H1 (cell line): ENCODE results near the gene TBC1D22A. TPM values are rescaled to one million over a fixed set of nuclear protein-coding genes. Genes with fewer than 3 reads are reported as not detected.

Experiments used
- CTCF ChIA-PET: fragments of 300-600 bp; sonication (Branson Sonifier 250); formaldehyde crosslinking; loops from one replicate; lab custom pipeline; 2021; ENCODE audit not compliant: partially characterized antibody; lab: Charles Lee
- POLR2A ChIA-PET: fragments of 300-600 bp; sonication (Branson Sonifier 250); formaldehyde crosslinking; loops from one replicate; lab custom pipeline; 2021; ENCODE audit warnings: inconsistent platforms; ENCODE audit not compliant: partially characterized antibody; lab: Charles Lee
- DNase-seq, 2 experiments: peaks; one replicate each; pipeline versions ENCODE4 v3.0.0 to v3.0.0-alpha.2; 2010 to 2022; ENCODE audit warnings: low spot score in 2 of 2, low read depth in 1 of 2, mixed read lengths in 1 of 2
- FAIRE-seq: peaks from 2 replicates; lab custom pipeline; 2011; peaks lifted over from hg19 to GRCh38; lab: Jason Lieb, UNC
- H2AFZ ChIP-seq: 2 replicates; pipeline ENCODE4 v1.8.1; 2012; ENCODE audit warnings: low read length, inconsistent platforms
- H2AK5ac ChIP-seq: 2 replicates; pipeline ENCODE4 v1.6.1; 2013; ENCODE audit warnings: low read depth, low read length
- H2BK120ac ChIP-seq: replicated peaks from 2 replicates; pipeline ENCODE3; 2013; ENCODE audit warnings: low read depth, low read length, inconsistent platforms
- H2BK12ac ChIP-seq: 2 replicates; pipeline ENCODE4 v1.6.1; 2013; ENCODE audit warnings: low read depth, low read length
- H2BK15ac ChIP-seq: 2 replicates; pipeline ENCODE4 v1.6.1; 2013; ENCODE audit warnings: low read length
- H2BK20ac ChIP-seq: 2 replicates; pipeline ENCODE4 v1.6.1; 2013; ENCODE audit warnings: low read length
- H2BK5ac ChIP-seq: 2 replicates; pipeline ENCODE4 v1.6.1; 2013; ENCODE audit warnings: low read depth, low read length
- H3K14ac ChIP-seq: 2 replicates; pipeline ENCODE4 v1.6.1; 2013; ENCODE audit warnings: inconsistent platforms; ENCODE audit not compliant: insufficient read length
- H3K18ac ChIP-seq: 2 replicates; pipeline ENCODE4 v1.6.1; 2013; ENCODE audit warnings: low read length; ENCODE audit errors: extremely low read depth
- H3K23ac ChIP-seq: 2 replicates; pipeline ENCODE4 v1.6.1; 2013; ENCODE audit warnings: inconsistent platforms; ENCODE audit not compliant: insufficient read length
- H3K23me2 ChIP-seq: 2 replicates; pipeline ENCODE4 v1.6.1; 2013; ENCODE audit warnings: low read depth, low read length
- H3K27ac ChIP-seq: 2 replicates; pipeline ENCODE4 v1.6.1; 2011; ENCODE audit warnings: low read depth, low read length, inconsistent platforms
- H3K27me3 ChIP-seq, 4 experiments: replicated peaks in 1 of 4; 1 replicate in 1 of 4; 2 replicates in 3 of 4; pipeline versions ENCODE4 v1.6.1 to v1.8.1; 2011 to 2013; ENCODE audit warnings: low read length in 3 of 4, mild to moderate bottlenecking in 3 of 4, inconsistent platforms in 2 of 4, mixed read lengths in 2 of 4, moderate library complexity in 1 of 4; ENCODE audit not compliant: control insufficient read depth in 3 of 4, insufficient read depth in 3 of 4; ENCODE audit errors: extremely low read depth in 1 of 4
- H3K36me3 ChIP-seq, 4 experiments: 2 replicates each; pipeline versions ENCODE4 v1.6.1 to v1.8.1; 2011 to 2013; ENCODE audit warnings: mild to moderate bottlenecking in 4 of 4, low read length in 3 of 4, moderate library complexity in 2 of 4, control low read depth in 1 of 4, inconsistent platforms in 1 of 4; ENCODE audit not compliant: insufficient read depth in 4 of 4, control insufficient read depth in 2 of 4
- H3K4ac ChIP-seq: replicated peaks from 2 replicates; pipeline ENCODE3; 2013; ENCODE audit warnings: low read length, low read depth, mixed read lengths, inconsistent platforms; ENCODE audit not compliant: insufficient read length
- H3K4me1 ChIP-seq, 4 experiments: replicated peaks in 1 of 4; 1 replicate in 1 of 4; 2 replicates in 3 of 4; pipeline versions ENCODE4 v1.6.1 to v1.8.1; 2011 to 2013; ENCODE audit warnings: low read length in 3 of 4, inconsistent platforms in 2 of 4, mixed read lengths in 1 of 4; ENCODE audit not compliant: insufficient read depth in 4 of 4, control insufficient read depth in 3 of 4
- H3K4me2 ChIP-seq, 2 experiments: 2 replicates each; pipeline versions ENCODE4 v1.6.1 to v1.8.1; 2011 to 2013; ENCODE audit warnings: low read depth in 2 of 2, low read length in 2 of 2, control low read depth in 1 of 2, inconsistent platforms in 1 of 2, mild to moderate bottlenecking in 1 of 2; ENCODE audit not compliant: insufficient read depth in 1 of 2
- H3K4me3 ChIP-seq, 4 experiments: fragments of 200-600, 300-600 bp in 1 of 4; sonication (generic), shearing (Covaris generic), sonication (Bioruptor Twin) in 1 of 4; 2 replicates each; pipeline versions ENCODE4 v1.5.1 to v1.8.1; 2011 to 2016; ENCODE audit warnings: low read length in 4 of 4, low read depth in 3 of 4, control low read depth in 2 of 4, inconsistent platforms in 2 of 4, mild to moderate bottlenecking in 2 of 4, mixed read lengths in 1 of 4, moderate library complexity in 1 of 4; ENCODE audit not compliant: insufficient read depth in 2 of 4; ENCODE audit errors: extremely low read depth in 1 of 4
- H3K56ac ChIP-seq: replicated peaks from 2 replicates; pipeline ENCODE3; 2013; ENCODE audit warnings: low read depth, mild to moderate bottlenecking, mixed read lengths, low read length, inconsistent platforms; ENCODE audit not compliant: insufficient read length
- H3K79me1 ChIP-seq: 2 replicates; pipeline ENCODE4 v1.6.1; 2013; ENCODE audit warnings: low read depth, low read length, control low read depth
- H3K79me2 ChIP-seq, 2 experiments: 2 replicates each; pipeline versions ENCODE4 v1.6.1 to v1.8.1; 2012 to 2013; ENCODE audit warnings: low read length in 2 of 2, mild to moderate bottlenecking in 2 of 2, inconsistent platforms in 1 of 2; ENCODE audit not compliant: insufficient read depth in 2 of 2, control insufficient read depth in 1 of 2
- H3K9ac ChIP-seq, 4 experiments: replicated peaks in 1 of 4; 1 replicate in 1 of 4; 2 replicates in 3 of 4; pipeline versions ENCODE4 v1.6.1 to v1.8.1; 2011 to 2013; ENCODE audit warnings: low read depth in 3 of 4, low read length in 3 of 4, control low read depth in 2 of 4, mild to moderate bottlenecking in 2 of 4, moderate library complexity in 2 of 4, inconsistent platforms in 1 of 4; ENCODE audit errors: extremely low read depth in 1 of 4
- H3K9me3 ChIP-seq, 2 experiments: 2 replicates each; pipeline versions ENCODE4 v1.6.1 to v1.8.1; 2012 to 2013; ENCODE audit warnings: mild to moderate bottlenecking in 2 of 2, moderate library complexity in 2 of 2, control low read depth in 1 of 2, inconsistent platforms in 1 of 2, low read depth in 1 of 2, low read length in 1 of 2, mixed read lengths in 1 of 2; ENCODE audit not compliant: insufficient read depth in 2 of 2
- H4K20me1 ChIP-seq, 2 experiments: replicated peaks in 1 of 2; 2 replicates each; pipeline versions ENCODE3 to v1.8.1; 2011 to 2013; ENCODE audit warnings: inconsistent platforms in 2 of 2, low read length in 2 of 2, mild to moderate bottlenecking in 1 of 2; ENCODE audit not compliant: insufficient read depth in 2 of 2, control insufficient read depth in 1 of 2
- H4K5ac ChIP-seq: 2 replicates; pipeline ENCODE4 v1.6.1; 2013; ENCODE audit warnings: low read length, low read depth, mixed read lengths, inconsistent platforms; ENCODE audit not compliant: insufficient read length
- H4K8ac ChIP-seq: 2 replicates; pipeline ENCODE4 v1.8.0; 2013; ENCODE audit warnings: mild to moderate bottlenecking, moderate library complexity, low read length, inconsistent platforms; ENCODE audit not compliant: insufficient read depth; ENCODE audit errors: extremely low read depth
- H4K91ac ChIP-seq: replicated peaks from 2 replicates; pipeline ENCODE3; 2013; ENCODE audit warnings: low read length, mixed read lengths, inconsistent platforms; ENCODE audit not compliant: insufficient read length
- ATF3 ChIP-seq: IDR thresholded peaks from 2 replicates; pipeline ENCODE4 v1.6.1; 2011; ENCODE audit warnings: low read depth, mild to moderate bottlenecking, low read length; ENCODE audit not compliant: insufficient read depth
- CBX8 ChIP-seq: fragments of 300-800, 300-1000 bp; sonication (generic); IDR thresholded peaks from 2 replicates; pipeline ENCODE4 v1.7.1; 2016; ENCODE audit warnings: low read depth, low read length, borderline replicate concordance
- EP300 ChIP-seq, 2 experiments: IDR thresholded peaks; 1 replicate in 1 of 2; 2 replicates in 1 of 2; pipeline ENCODE4 v1.6.1; 2011 to 2012; ENCODE audit warnings: low read depth in 2 of 2, low read length in 2 of 2, mild to moderate bottlenecking in 2 of 2, borderline replicate concordance in 1 of 2, inconsistent platforms in 1 of 2, moderate library complexity in 1 of 2
- FOSL1 ChIP-seq: IDR thresholded peaks from 2 replicates; pipeline ENCODE4 v1.6.1; 2011; ENCODE audit warnings: mild to moderate bottlenecking, low read depth, low read length, moderate library complexity; ENCODE audit not compliant: insufficient read depth
- RAD21 ChIP-seq, 2 experiments: IDR thresholded peaks in 1 of 2; conservative IDR thresholded peaks in 1 of 2; 2 replicates each; pipeline ENCODE4 v1.6.1; 2011; ENCODE audit warnings: low read depth in 2 of 2, low read length in 2 of 2, improper control_type of control experiment in 1 of 2, inconsistent platforms in 1 of 2, mild to moderate bottlenecking in 1 of 2, moderate library complexity in 1 of 2
- SP4 ChIP-seq: IDR thresholded peaks from 2 replicates; pipeline ENCODE4 v1.6.1; 2012; ENCODE audit warnings: low read length, inconsistent platforms
- SRF ChIP-seq: IDR thresholded peaks from 2 replicates; pipeline ENCODE4 v1.6.1; 2011; ENCODE audit warnings: mild to moderate bottlenecking, low read depth, low read length, moderate library complexity
- SUZ12 ChIP-seq: fragments of 200-600 bp; sonication (generic); IDR thresholded peaks from 2 replicates; pipeline ENCODE4 v1.6.1; 2012; ENCODE audit warnings: mild to moderate bottlenecking, inconsistent platforms, low read length, moderate library complexity, mixed read lengths
- TAF7 ChIP-seq: optimal IDR thresholded peaks from 2 replicates; pipeline ENCODE3; 2011; ENCODE audit warnings: low read depth, mild to moderate bottlenecking, inconsistent platforms, low read length, moderate library complexity, borderline replicate concordance
- TEAD4 ChIP-seq: IDR thresholded peaks from 2 replicates; pipeline ENCODE4 v1.6.1; 2012; ENCODE audit warnings: low read depth, low read length, inconsistent platforms, mixed read lengths
- YY1 ChIP-seq: IDR thresholded peaks from 2 replicates; pipeline ENCODE4 v1.6.1; 2011; ENCODE audit warnings: low read depth, mild to moderate bottlenecking, low read length
- ZNF274 ChIP-seq: IDR thresholded peaks from 2 replicates; pipeline ENCODE4 v1.7.0; 2012; ENCODE audit warnings: low read length, borderline replicate concordance; ENCODE audit errors: extremely low read depth
- WGBS, 2 experiments: shearing (Covaris generic) in 1 of 2; methylation state at CpG; one replicate each; pipeline versions ENCODE4 v1.1.6 to v1.1.7; 2013 to 2015; ENCODE audit warnings: low lambda C conversion rate in 2 of 2, mixed read lengths in 2 of 2, inconsistent platforms in 1 of 2, low coverage in 1 of 2, missing lambda C conversion rate in 1 of 2; ENCODE audit not compliant: insufficient replicate concordance in 2 of 2, insufficient coverage in 1 of 2, insufficient read length in 1 of 2; ENCODE audit errors: extremely low coverage in 1 of 2, missing lambda C conversion rate in 1 of 2; 5-methylcytosine and 5-hydroxymethylcytosine counted together
- polyA plus RNA-seq, 7 experiments: library from polyadenylated mRNA; depleted of rRNA in 3 of 7; stranded (reverse) in 5 of 7; unstranded in 2 of 7; fragments of >200 nt in 5 of 7; fragments of 200-250 nt in 2 of 7; gene quantifications; 1 replicate in 5 of 7; 2 replicates in 1 of 7; 4 replicates in 1 of 7; pipeline versions ENCODE4 v1.2.1 to v1.2.3, GENCODE V29; 2011 to 2013; ENCODE audit warnings: missing spikeins in 2 of 7, mixed read lengths in 2 of 7
- total RNA-seq: library from RNA; stranded (reverse); fragmentation: NEBNext Ultra II Directional; extraction: Animal tissue kit (Norgen Biotek cat#: 25700); gene quantifications from 2 replicates; pipeline ENCODE4 v1.2.1, GENCODE V29; 2021

TBC1D22A gene
- total and polyA plus RNA-seq, 2 of the 8 experiments (the other 6 are each of a cell fraction or from before 2014, with no cell fraction given), result 11.9 to 18.4 TPM

- H3K23ac ChIP-seq, result no peak overlapping the region
- TF ChIP-seq CBX8 (no peak), FOSL1 (no peak), ATF3 (no peak), TAF7 (no peak), EP300 (IDR thresholded peaks at IDR 0.05; ENCODE audit: borderline replicate concordance in 1 of 2, low read depth in 2 of 2, low read length in 2 of 2) (no peak), TEAD4 (no peak), RAD21 (IDR thresholded peaks at IDR 0.05 in 1 of 2, conservative IDR thresholded peaks at IDR 0.05 in 1 of 2; ENCODE audit: low read depth in 2 of 2, low read length in 2 of 2) (no peak), SP4 (no peak), SUZ12 (no peak), SRF (no peak), YY1 (no peak), ZNF274 (no peak)
These were observed 1.8 kb downstream of the TBC1D22A start for GRCh38 chr22:46764140-46764680.

More at GRCh38 chr22:46764140-46764680, 1.8 kb downstream of the TBC1D22A start:
- POLR2A ChIA-PET, result no interaction called here
- no peak overlapping the region for H3K27ac ChIP-seq
- H4K8ac ChIP-seq, result no peak overlapping the region
- no peak overlapping the region for H2BK15ac ChIP-seq
- peaks cover 7% of the 10 kb centered on the region for H3K23me2 ChIP-seq
- peaks cover 0 to 4% (median 0%) of the 10 kb centered on the region in 4 experiments; a peak in 4 of 7 replicates for H3K4me1 ChIP-seq
- no peak overlapping the region for H2AK5ac ChIP-seq
- H3K56ac ChIP-seq, result no peak overlapping the region
- H3K27me3 ChIP-seq, result no peaks in the 10 kb centered on the region
- H3K4ac ChIP-seq, result no peak overlapping the region
- 86% methylated on average over 6 of the region's 6 CpGs; no CpG with 5 or more reads in 1 of the 2 experiments for WGBS, 2 experiments
- H2BK120ac ChIP-seq, result no peak overlapping the region
- H3K79me1 ChIP-seq, result peaks cover 17% of the 10 kb centered on the region
- H3K36me3 ChIP-seq, result peaks cover 0 to 9% (median 0%) of the 10 kb centered on the region in 4 experiments; a peak in 1 of 8 replicates
- no peak overlapping the region for H2BK20ac ChIP-seq
- FAIRE-seq (no peak), DNase-seq (no peak)
- H3K9ac ChIP-seq, result no peak overlapping the region
- H4K20me1 ChIP-seq, result peaks cover 3 to 5% of the 10 kb centered on the region in 2 experiments
- H2BK5ac ChIP-seq, result no peak overlapping the region
- no peaks in the 10 kb centered on the region for H3K9me3 ChIP-seq
- H3K4me2 ChIP-seq, result peak overlapping the region in 1 of 2 experiments; percentile 78; a peak in 1 of 4 replicates
- no peak overlapping the region for H3K18ac ChIP-seq
- H2AFZ ChIP-seq, result no peak overlapping the region
- H3K14ac ChIP-seq, result no peak overlapping the region
- H2BK12ac ChIP-seq, result no peak overlapping the region
- H3K4me3 ChIP-seq, result no peak overlapping the region
- H4K5ac ChIP-seq, result no peak overlapping the region
- H4K91ac ChIP-seq, result no peak overlapping the region
- peaks cover 13 to 66% of the 10 kb centered on the region in 2 experiments for H3K79me2 ChIP-seq
- CTCF ChIA-PET, result interaction anchor here (0.9 to 2.0 kb wide), 3 partner anchors 7 to 39 kb away, joined by 3 to 9 read pairs (median 3); no protein-coding TSS in a partner anchor
